H1 (cell line): ENCODE results near the gene FEV. TPM values are rescaled to one million over a fixed set of nuclear protein-coding genes. Genes with fewer than 3 reads are reported as not detected.

Experiments used
- CTCF ChIA-PET: fragments of 300-600 bp; sonication (Branson Sonifier 250); formaldehyde crosslinking; loops from one replicate; lab custom pipeline; 2021; ENCODE audit not compliant: partially characterized antibody; lab: Charles Lee
- POLR2A ChIA-PET: fragments of 300-600 bp; sonication (Branson Sonifier 250); formaldehyde crosslinking; loops from one replicate; lab custom pipeline; 2021; ENCODE audit warnings: inconsistent platforms; ENCODE audit not compliant: partially characterized antibody; lab: Charles Lee
- DNase-seq, 2 experiments: peaks; one replicate each; pipeline versions ENCODE4 v3.0.0 to v3.0.0-alpha.2; 2010 to 2022; ENCODE audit warnings: low spot score in 2 of 2, low read depth in 1 of 2, mixed read lengths in 1 of 2
- FAIRE-seq: peaks from 2 replicates; lab custom pipeline; 2011; peaks lifted over from hg19 to GRCh38; lab: Jason Lieb, UNC
- H2AFZ ChIP-seq: 2 replicates; pipeline ENCODE4 v1.8.1; 2012; ENCODE audit warnings: low read length, inconsistent platforms
- H2AK5ac ChIP-seq: 2 replicates; pipeline ENCODE4 v1.6.1; 2013; ENCODE audit warnings: low read depth, low read length
- H2BK120ac ChIP-seq: replicated peaks from 2 replicates; pipeline ENCODE3; 2013; ENCODE audit warnings: low read depth, low read length, inconsistent platforms
- H2BK12ac ChIP-seq: 2 replicates; pipeline ENCODE4 v1.6.1; 2013; ENCODE audit warnings: low read depth, low read length
- H2BK15ac ChIP-seq: 2 replicates; pipeline ENCODE4 v1.6.1; 2013; ENCODE audit warnings: low read length
- H2BK20ac ChIP-seq: 2 replicates; pipeline ENCODE4 v1.6.1; 2013; ENCODE audit warnings: low read length
- H2BK5ac ChIP-seq: 2 replicates; pipeline ENCODE4 v1.6.1; 2013; ENCODE audit warnings: low read depth, low read length
- H3K14ac ChIP-seq: 2 replicates; pipeline ENCODE4 v1.6.1; 2013; ENCODE audit warnings: inconsistent platforms; ENCODE audit not compliant: insufficient read length
- H3K18ac ChIP-seq: 2 replicates; pipeline ENCODE4 v1.6.1; 2013; ENCODE audit warnings: low read length; ENCODE audit errors: extremely low read depth
- H3K23ac ChIP-seq: 2 replicates; pipeline ENCODE4 v1.6.1; 2013; ENCODE audit warnings: inconsistent platforms; ENCODE audit not compliant: insufficient read length
- H3K23me2 ChIP-seq: 2 replicates; pipeline ENCODE4 v1.6.1; 2013; ENCODE audit warnings: low read depth, low read length
- H3K27ac ChIP-seq: 2 replicates; pipeline ENCODE4 v1.6.1; 2011; ENCODE audit warnings: low read depth, low read length, inconsistent platforms
- H3K27me3 ChIP-seq, 4 experiments: replicated peaks in 1 of 4; 1 replicate in 1 of 4; 2 replicates in 3 of 4; pipeline versions ENCODE4 v1.6.1 to v1.8.1; 2011 to 2013; ENCODE audit warnings: low read length in 3 of 4, mild to moderate bottlenecking in 3 of 4, inconsistent platforms in 2 of 4, mixed read lengths in 2 of 4, moderate library complexity in 1 of 4; ENCODE audit not compliant: control insufficient read depth in 3 of 4, insufficient read depth in 3 of 4; ENCODE audit errors: extremely low read depth in 1 of 4
- H3K36me3 ChIP-seq, 4 experiments: 2 replicates each; pipeline versions ENCODE4 v1.6.1 to v1.8.1; 2011 to 2013; ENCODE audit warnings: mild to moderate bottlenecking in 4 of 4, low read length in 3 of 4, moderate library complexity in 2 of 4, control low read depth in 1 of 4, inconsistent platforms in 1 of 4; ENCODE audit not compliant: insufficient read depth in 4 of 4, control insufficient read depth in 2 of 4
- H3K4ac ChIP-seq: replicated peaks from 2 replicates; pipeline ENCODE3; 2013; ENCODE audit warnings: low read length, low read depth, mixed read lengths, inconsistent platforms; ENCODE audit not compliant: insufficient read length
- H3K4me1 ChIP-seq, 4 experiments: replicated peaks in 1 of 4; 1 replicate in 1 of 4; 2 replicates in 3 of 4; pipeline versions ENCODE4 v1.6.1 to v1.8.1; 2011 to 2013; ENCODE audit warnings: low read length in 3 of 4, inconsistent platforms in 2 of 4, mixed read lengths in 1 of 4; ENCODE audit not compliant: insufficient read depth in 4 of 4, control insufficient read depth in 3 of 4
- H3K4me2 ChIP-seq, 2 experiments: 2 replicates each; pipeline versions ENCODE4 v1.6.1 to v1.8.1; 2011 to 2013; ENCODE audit warnings: low read depth in 2 of 2, low read length in 2 of 2, control low read depth in 1 of 2, inconsistent platforms in 1 of 2, mild to moderate bottlenecking in 1 of 2; ENCODE audit not compliant: insufficient read depth in 1 of 2
- H3K4me3 ChIP-seq, 4 experiments: fragments of 200-600, 300-600 bp in 1 of 4; sonication (generic), shearing (Covaris generic), sonication (Bioruptor Twin) in 1 of 4; 2 replicates each; pipeline versions ENCODE4 v1.5.1 to v1.8.1; 2011 to 2016; ENCODE audit warnings: low read length in 4 of 4, low read depth in 3 of 4, control low read depth in 2 of 4, inconsistent platforms in 2 of 4, mild to moderate bottlenecking in 2 of 4, mixed read lengths in 1 of 4, moderate library complexity in 1 of 4; ENCODE audit not compliant: insufficient read depth in 2 of 4; ENCODE audit errors: extremely low read depth in 1 of 4
- H3K56ac ChIP-seq: replicated peaks from 2 replicates; pipeline ENCODE3; 2013; ENCODE audit warnings: low read depth, mild to moderate bottlenecking, mixed read lengths, low read length, inconsistent platforms; ENCODE audit not compliant: insufficient read length
- H3K79me1 ChIP-seq: 2 replicates; pipeline ENCODE4 v1.6.1; 2013; ENCODE audit warnings: low read depth, low read length, control low read depth
- H3K79me2 ChIP-seq, 2 experiments: 2 replicates each; pipeline versions ENCODE4 v1.6.1 to v1.8.1; 2012 to 2013; ENCODE audit warnings: low read length in 2 of 2, mild to moderate bottlenecking in 2 of 2, inconsistent platforms in 1 of 2; ENCODE audit not compliant: insufficient read depth in 2 of 2, control insufficient read depth in 1 of 2
- H3K9ac ChIP-seq, 4 experiments: replicated peaks in 1 of 4; 1 replicate in 1 of 4; 2 replicates in 3 of 4; pipeline versions ENCODE4 v1.6.1 to v1.8.1; 2011 to 2013; ENCODE audit warnings: low read depth in 3 of 4, low read length in 3 of 4, control low read depth in 2 of 4, mild to moderate bottlenecking in 2 of 4, moderate library complexity in 2 of 4, inconsistent platforms in 1 of 4; ENCODE audit errors: extremely low read depth in 1 of 4
- H3K9me3 ChIP-seq, 2 experiments: 2 replicates each; pipeline versions ENCODE4 v1.6.1 to v1.8.1; 2012 to 2013; ENCODE audit warnings: mild to moderate bottlenecking in 2 of 2, moderate library complexity in 2 of 2, control low read depth in 1 of 2, inconsistent platforms in 1 of 2, low read depth in 1 of 2, low read length in 1 of 2, mixed read lengths in 1 of 2; ENCODE audit not compliant: insufficient read depth in 2 of 2
- H4K20me1 ChIP-seq, 2 experiments: replicated peaks in 1 of 2; 2 replicates each; pipeline versions ENCODE3 to v1.8.1; 2011 to 2013; ENCODE audit warnings: inconsistent platforms in 2 of 2, low read length in 2 of 2, mild to moderate bottlenecking in 1 of 2; ENCODE audit not compliant: insufficient read depth in 2 of 2, control insufficient read depth in 1 of 2
- H4K5ac ChIP-seq: 2 replicates; pipeline ENCODE4 v1.6.1; 2013; ENCODE audit warnings: low read length, low read depth, mixed read lengths, inconsistent platforms; ENCODE audit not compliant: insufficient read length
- H4K8ac ChIP-seq: 2 replicates; pipeline ENCODE4 v1.8.0; 2013; ENCODE audit warnings: mild to moderate bottlenecking, moderate library complexity, low read length, inconsistent platforms; ENCODE audit not compliant: insufficient read depth; ENCODE audit errors: extremely low read depth
- H4K91ac ChIP-seq: replicated peaks from 2 replicates; pipeline ENCODE3; 2013; ENCODE audit warnings: low read length, mixed read lengths, inconsistent platforms; ENCODE audit not compliant: insufficient read length
- BCL11A ChIP-seq, 2 experiments: IDR thresholded peaks; one replicate each; pipeline ENCODE4 v1.6.1; 2011; ENCODE audit warnings: low read depth in 2 of 2, low read length in 2 of 2, mild to moderate bottlenecking in 2 of 2
- CTCF ChIP-seq, 3 experiments: IDR thresholded peaks; 1 replicate in 2 of 3; 2 replicates in 1 of 3; pipeline versions ENCODE4 v1.5.1 to v1.6.1; 2011; ENCODE audit warnings: low read length in 3 of 3, mild to moderate bottlenecking in 3 of 3, inconsistent platforms in 2 of 3, low read depth in 1 of 3, moderate library complexity in 1 of 3; ENCODE audit not compliant: insufficient read depth in 1 of 3; ENCODE audit errors: control extremely low read depth in 1 of 3
- EGR1 ChIP-seq: IDR thresholded peaks from 2 replicates; pipeline ENCODE4 v1.6.1; 2011; ENCODE audit warnings: low read depth, low read length, borderline replicate concordance
- EP300 ChIP-seq, 2 experiments: IDR thresholded peaks; 1 replicate in 1 of 2; 2 replicates in 1 of 2; pipeline ENCODE4 v1.6.1; 2011 to 2012; ENCODE audit warnings: low read depth in 2 of 2, low read length in 2 of 2, mild to moderate bottlenecking in 2 of 2, borderline replicate concordance in 1 of 2, inconsistent platforms in 1 of 2, moderate library complexity in 1 of 2
- EZH2 ChIP-seq: fragments of 200-600 bp; sonication (generic); IDR thresholded peaks from 2 replicates; pipeline ENCODE4 v1.7.1; 2012; ENCODE audit warnings: low read depth, mild to moderate bottlenecking, moderate library complexity, low read length, inconsistent platforms; ENCODE audit not compliant: severe bottlenecking
- MAFK ChIP-seq: IDR thresholded peaks from 2 replicates; pipeline ENCODE4 v1.6.1; 2012; ENCODE audit warnings: low read depth, mild to moderate bottlenecking, improper control_type of control experiment, low read length
- WGBS, 2 experiments: shearing (Covaris generic) in 1 of 2; methylation state at CpG; one replicate each; pipeline versions ENCODE4 v1.1.6 to v1.1.7; 2013 to 2015; ENCODE audit warnings: low lambda C conversion rate in 2 of 2, mixed read lengths in 2 of 2, inconsistent platforms in 1 of 2, low coverage in 1 of 2, missing lambda C conversion rate in 1 of 2; ENCODE audit not compliant: insufficient replicate concordance in 2 of 2, insufficient coverage in 1 of 2, insufficient read length in 1 of 2; ENCODE audit errors: extremely low coverage in 1 of 2, missing lambda C conversion rate in 1 of 2; 5-methylcytosine and 5-hydroxymethylcytosine counted together
- polyA plus RNA-seq, 7 experiments: library from polyadenylated mRNA; depleted of rRNA in 3 of 7; stranded (reverse) in 5 of 7; unstranded in 2 of 7; fragments of >200 nt in 5 of 7; fragments of 200-250 nt in 2 of 7; gene quantifications; 1 replicate in 5 of 7; 2 replicates in 1 of 7; 4 replicates in 1 of 7; pipeline versions ENCODE4 v1.2.1 to v1.2.3, GENCODE V29; 2011 to 2013; ENCODE audit warnings: missing spikeins in 2 of 7, mixed read lengths in 2 of 7
- total RNA-seq: library from RNA; stranded (reverse); fragmentation: NEBNext Ultra II Directional; extraction: Animal tissue kit (Norgen Biotek cat#: 25700); gene quantifications from 2 replicates; pipeline ENCODE4 v1.2.1, GENCODE V29; 2021

The FEV gene
- total and polyA plus RNA-seq, 2 of the 8 experiments (the other 6 are each of a cell fraction or from before 2014, with no cell fraction given) = not detected

- no peaks in the 10 kb centered on the region for H3K23me2 ChIP-seq
- no peak overlapping the region for H2BK15ac ChIP-seq
- TF ChIP-seq MAFK (peak; percentile 46; the same call in 1 of the 2 replicates), CTCF (IDR thresholded peaks at IDR 0.05; ENCODE audit: control extremely low read depth in 1 of 3, insufficient read depth in 1 of 3, low read depth in 1 of 3, low read length in 3 of 3) (no peak), EP300 (IDR thresholded peaks at IDR 0.05; ENCODE audit: borderline replicate concordance in 1 of 2, low read depth in 2 of 2, low read length in 2 of 2) (no peak), BCL11A (IDR thresholded peaks at IDR 0.05; ENCODE audit: low read depth in 2 of 2, low read length in 2 of 2) (no peak), EGR1 (no peak), EZH2 (no peak)
- ChIA-PET POLR2A (no interaction called here), CTCF (interaction anchor here (0.7 to 4.4 kb wide), 13 partner anchors 10 to 82 kb away, joined by 3 to 34 read pairs (median 4); no protein-coding TSS in a partner anchor)
- H3K9me3 ChIP-seq = no peaks in the 10 kb centered on the region
- FAIRE-seq (no peak), DNase-seq (no peak)
- H2AK5ac ChIP-seq = no peak overlapping the region
- H2BK120ac ChIP-seq = no peak overlapping the region
- H3K4ac ChIP-seq = no peak overlapping the region
- H3K9ac ChIP-seq = no peak overlapping the region
- no peak overlapping the region for H4K91ac ChIP-seq
- no peaks in the 10 kb centered on the region for H3K36me3 ChIP-seq
- no peaks in the 10 kb centered on the region for H3K4me1 ChIP-seq
- no peak overlapping the region for H3K4me2 ChIP-seq
- no peaks in the 10 kb centered on the region for H4K20me1 ChIP-seq
- no peak overlapping the region for H2BK12ac ChIP-seq
- H3K23ac ChIP-seq = no peak overlapping the region
- H2BK20ac ChIP-seq = no peak overlapping the region
- WGBS, 2 experiments = 86% methylated on average over 6 of the region's 7 CpGs; no CpG with 5 or more reads in 1 of the 2 experiments
- H3K14ac ChIP-seq = no peak overlapping the region
- H3K18ac ChIP-seq = no peak overlapping the region
- no peak overlapping the region for H4K8ac ChIP-seq
- no peak overlapping the region for H2BK5ac ChIP-seq
- H2AFZ ChIP-seq = no peak overlapping the region
- peaks cover 0 to 20% (median 6%) of the 10 kb centered on the region in 4 experiments; a peak in 5 of 7 replicates for H3K27me3 ChIP-seq
- no peak overlapping the region for H3K27ac ChIP-seq
- H3K56ac ChIP-seq = no peak overlapping the region
- H3K79me1 ChIP-seq = no peaks in the 10 kb centered on the region
- no peak overlapping the region for H3K4me3 ChIP-seq
- no peak overlapping the region for H4K5ac ChIP-seq
- no peaks in the 10 kb centered on the region for H3K79me2 ChIP-seq
Measured at GRCh38 chr2:218952160-218952559, 32.8 kb downstream of the FEV start.
